H1 (cell line): ENCODE measurements around the gene TAGLN3. TPM values are rescaled to one million over a fixed set of nuclear protein-coding genes. Genes with fewer than 3 reads are reported as not detected.

Experiments used
- CTCF ChIA-PET: fragments of 300-600 bp; sonication (Branson Sonifier 250); formaldehyde crosslinking; loops from one replicate; lab custom pipeline; 2021; ENCODE audit not compliant: partially characterized antibody; lab: Charles Lee
- POLR2A ChIA-PET: fragments of 300-600 bp; sonication (Branson Sonifier 250); formaldehyde crosslinking; loops from one replicate; lab custom pipeline; 2021; ENCODE audit warnings: inconsistent platforms; ENCODE audit not compliant: partially characterized antibody; lab: Charles Lee
- DNase-seq, 2 experiments: peaks; one replicate each; pipeline versions ENCODE4 v3.0.0 to v3.0.0-alpha.2; 2010 to 2022; ENCODE audit warnings: low spot score in 2 of 2, low read depth in 1 of 2, mixed read lengths in 1 of 2
- FAIRE-seq: peaks from 2 replicates; lab custom pipeline; 2011; peaks lifted over from hg19 to GRCh38; lab: Jason Lieb, UNC
- H2AFZ ChIP-seq: 2 replicates; pipeline ENCODE4 v1.8.1; 2012; ENCODE audit warnings: low read length, inconsistent platforms
- H2AK5ac ChIP-seq: 2 replicates; pipeline ENCODE4 v1.6.1; 2013; ENCODE audit warnings: low read depth, low read length
- H2BK120ac ChIP-seq: replicated peaks from 2 replicates; pipeline ENCODE3; 2013; ENCODE audit warnings: low read depth, low read length, inconsistent platforms
- H2BK12ac ChIP-seq: 2 replicates; pipeline ENCODE4 v1.6.1; 2013; ENCODE audit warnings: low read depth, low read length
- H2BK15ac ChIP-seq: 2 replicates; pipeline ENCODE4 v1.6.1; 2013; ENCODE audit warnings: low read length
- H2BK20ac ChIP-seq: 2 replicates; pipeline ENCODE4 v1.6.1; 2013; ENCODE audit warnings: low read length
- H2BK5ac ChIP-seq: 2 replicates; pipeline ENCODE4 v1.6.1; 2013; ENCODE audit warnings: low read depth, low read length
- H3K14ac ChIP-seq: 2 replicates; pipeline ENCODE4 v1.6.1; 2013; ENCODE audit warnings: inconsistent platforms; ENCODE audit not compliant: insufficient read length
- H3K18ac ChIP-seq: 2 replicates; pipeline ENCODE4 v1.6.1; 2013; ENCODE audit warnings: low read length; ENCODE audit errors: extremely low read depth
- H3K23ac ChIP-seq: 2 replicates; pipeline ENCODE4 v1.6.1; 2013; ENCODE audit warnings: inconsistent platforms; ENCODE audit not compliant: insufficient read length
- H3K23me2 ChIP-seq: 2 replicates; pipeline ENCODE4 v1.6.1; 2013; ENCODE audit warnings: low read depth, low read length
- H3K27ac ChIP-seq: 2 replicates; pipeline ENCODE4 v1.6.1; 2011; ENCODE audit warnings: low read depth, low read length, inconsistent platforms
- H3K27me3 ChIP-seq, 4 experiments: replicated peaks in 1 of 4; 1 replicate in 1 of 4; 2 replicates in 3 of 4; pipeline versions ENCODE4 v1.6.1 to v1.8.1; 2011 to 2013; ENCODE audit warnings: low read length in 3 of 4, mild to moderate bottlenecking in 3 of 4, inconsistent platforms in 2 of 4, mixed read lengths in 2 of 4, moderate library complexity in 1 of 4; ENCODE audit not compliant: control insufficient read depth in 3 of 4, insufficient read depth in 3 of 4; ENCODE audit errors: extremely low read depth in 1 of 4
- H3K36me3 ChIP-seq, 4 experiments: 2 replicates each; pipeline versions ENCODE4 v1.6.1 to v1.8.1; 2011 to 2013; ENCODE audit warnings: mild to moderate bottlenecking in 4 of 4, low read length in 3 of 4, moderate library complexity in 2 of 4, control low read depth in 1 of 4, inconsistent platforms in 1 of 4; ENCODE audit not compliant: insufficient read depth in 4 of 4, control insufficient read depth in 2 of 4
- H3K4ac ChIP-seq: replicated peaks from 2 replicates; pipeline ENCODE3; 2013; ENCODE audit warnings: low read length, low read depth, mixed read lengths, inconsistent platforms; ENCODE audit not compliant: insufficient read length
- H3K4me1 ChIP-seq, 4 experiments: replicated peaks in 1 of 4; 1 replicate in 1 of 4; 2 replicates in 3 of 4; pipeline versions ENCODE4 v1.6.1 to v1.8.1; 2011 to 2013; ENCODE audit warnings: low read length in 3 of 4, inconsistent platforms in 2 of 4, mixed read lengths in 1 of 4; ENCODE audit not compliant: insufficient read depth in 4 of 4, control insufficient read depth in 3 of 4
- H3K4me2 ChIP-seq, 2 experiments: 2 replicates each; pipeline versions ENCODE4 v1.6.1 to v1.8.1; 2011 to 2013; ENCODE audit warnings: low read depth in 2 of 2, low read length in 2 of 2, control low read depth in 1 of 2, inconsistent platforms in 1 of 2, mild to moderate bottlenecking in 1 of 2; ENCODE audit not compliant: insufficient read depth in 1 of 2
- H3K4me3 ChIP-seq, 4 experiments: fragments of 200-600, 300-600 bp in 1 of 4; sonication (generic), shearing (Covaris generic), sonication (Bioruptor Twin) in 1 of 4; 2 replicates each; pipeline versions ENCODE4 v1.5.1 to v1.8.1; 2011 to 2016; ENCODE audit warnings: low read length in 4 of 4, low read depth in 3 of 4, control low read depth in 2 of 4, inconsistent platforms in 2 of 4, mild to moderate bottlenecking in 2 of 4, mixed read lengths in 1 of 4, moderate library complexity in 1 of 4; ENCODE audit not compliant: insufficient read depth in 2 of 4; ENCODE audit errors: extremely low read depth in 1 of 4
- H3K56ac ChIP-seq: replicated peaks from 2 replicates; pipeline ENCODE3; 2013; ENCODE audit warnings: low read depth, mild to moderate bottlenecking, mixed read lengths, low read length, inconsistent platforms; ENCODE audit not compliant: insufficient read length
- H3K79me1 ChIP-seq: 2 replicates; pipeline ENCODE4 v1.6.1; 2013; ENCODE audit warnings: low read depth, low read length, control low read depth
- H3K79me2 ChIP-seq, 2 experiments: 2 replicates each; pipeline versions ENCODE4 v1.6.1 to v1.8.1; 2012 to 2013; ENCODE audit warnings: low read length in 2 of 2, mild to moderate bottlenecking in 2 of 2, inconsistent platforms in 1 of 2; ENCODE audit not compliant: insufficient read depth in 2 of 2, control insufficient read depth in 1 of 2
- H3K9ac ChIP-seq, 4 experiments: replicated peaks in 1 of 4; 1 replicate in 1 of 4; 2 replicates in 3 of 4; pipeline versions ENCODE4 v1.6.1 to v1.8.1; 2011 to 2013; ENCODE audit warnings: low read depth in 3 of 4, low read length in 3 of 4, control low read depth in 2 of 4, mild to moderate bottlenecking in 2 of 4, moderate library complexity in 2 of 4, inconsistent platforms in 1 of 4; ENCODE audit errors: extremely low read depth in 1 of 4
- H3K9me3 ChIP-seq, 2 experiments: 2 replicates each; pipeline versions ENCODE4 v1.6.1 to v1.8.1; 2012 to 2013; ENCODE audit warnings: mild to moderate bottlenecking in 2 of 2, moderate library complexity in 2 of 2, control low read depth in 1 of 2, inconsistent platforms in 1 of 2, low read depth in 1 of 2, low read length in 1 of 2, mixed read lengths in 1 of 2; ENCODE audit not compliant: insufficient read depth in 2 of 2
- H4K20me1 ChIP-seq, 2 experiments: replicated peaks in 1 of 2; 2 replicates each; pipeline versions ENCODE3 to v1.8.1; 2011 to 2013; ENCODE audit warnings: inconsistent platforms in 2 of 2, low read length in 2 of 2, mild to moderate bottlenecking in 1 of 2; ENCODE audit not compliant: insufficient read depth in 2 of 2, control insufficient read depth in 1 of 2
- H4K5ac ChIP-seq: 2 replicates; pipeline ENCODE4 v1.6.1; 2013; ENCODE audit warnings: low read length, low read depth, mixed read lengths, inconsistent platforms; ENCODE audit not compliant: insufficient read length
- H4K8ac ChIP-seq: 2 replicates; pipeline ENCODE4 v1.8.0; 2013; ENCODE audit warnings: mild to moderate bottlenecking, moderate library complexity, low read length, inconsistent platforms; ENCODE audit not compliant: insufficient read depth; ENCODE audit errors: extremely low read depth
- H4K91ac ChIP-seq: replicated peaks from 2 replicates; pipeline ENCODE3; 2013; ENCODE audit warnings: low read length, mixed read lengths, inconsistent platforms; ENCODE audit not compliant: insufficient read length
- SIX5 ChIP-seq: IDR thresholded peaks from 2 replicates; pipeline ENCODE4 v1.6.1; 2011; ENCODE audit warnings: mild to moderate bottlenecking, low read depth, low read length
- WGBS, 2 experiments: shearing (Covaris generic) in 1 of 2; methylation state at CpG; one replicate each; pipeline versions ENCODE4 v1.1.6 to v1.1.7; 2013 to 2015; ENCODE audit warnings: low lambda C conversion rate in 2 of 2, mixed read lengths in 2 of 2, inconsistent platforms in 1 of 2, low coverage in 1 of 2, missing lambda C conversion rate in 1 of 2; ENCODE audit not compliant: insufficient replicate concordance in 2 of 2, insufficient coverage in 1 of 2, insufficient read length in 1 of 2; ENCODE audit errors: extremely low coverage in 1 of 2, missing lambda C conversion rate in 1 of 2; 5-methylcytosine and 5-hydroxymethylcytosine counted together
- polyA plus RNA-seq, 7 experiments: library from polyadenylated mRNA; depleted of rRNA in 3 of 7; stranded (reverse) in 5 of 7; unstranded in 2 of 7; fragments of >200 nt in 5 of 7; fragments of 200-250 nt in 2 of 7; gene quantifications; 1 replicate in 5 of 7; 2 replicates in 1 of 7; 4 replicates in 1 of 7; pipeline versions ENCODE4 v1.2.1 to v1.2.3, GENCODE V29; 2011 to 2013; ENCODE audit warnings: missing spikeins in 2 of 7, mixed read lengths in 2 of 7
- total RNA-seq: library from RNA; stranded (reverse); fragmentation: NEBNext Ultra II Directional; extraction: Animal tissue kit (Norgen Biotek cat#: 25700); gene quantifications from 2 replicates; pipeline ENCODE4 v1.2.1, GENCODE V29; 2021
- TF ChIP-seq, protein P1 (sequence below): IDR thresholded peaks from 2 replicates; pipeline ENCODE4 v1.6.1; 2012; ENCODE audit warnings: low read length, inconsistent platforms

TAGLN3 gene
- total and polyA plus RNA-seq, 2 of the 8 experiments (the other 6 are each of a cell fraction or from before 2014, with no cell fraction given), result 6.3 to 7.5 TPM

DNA sequence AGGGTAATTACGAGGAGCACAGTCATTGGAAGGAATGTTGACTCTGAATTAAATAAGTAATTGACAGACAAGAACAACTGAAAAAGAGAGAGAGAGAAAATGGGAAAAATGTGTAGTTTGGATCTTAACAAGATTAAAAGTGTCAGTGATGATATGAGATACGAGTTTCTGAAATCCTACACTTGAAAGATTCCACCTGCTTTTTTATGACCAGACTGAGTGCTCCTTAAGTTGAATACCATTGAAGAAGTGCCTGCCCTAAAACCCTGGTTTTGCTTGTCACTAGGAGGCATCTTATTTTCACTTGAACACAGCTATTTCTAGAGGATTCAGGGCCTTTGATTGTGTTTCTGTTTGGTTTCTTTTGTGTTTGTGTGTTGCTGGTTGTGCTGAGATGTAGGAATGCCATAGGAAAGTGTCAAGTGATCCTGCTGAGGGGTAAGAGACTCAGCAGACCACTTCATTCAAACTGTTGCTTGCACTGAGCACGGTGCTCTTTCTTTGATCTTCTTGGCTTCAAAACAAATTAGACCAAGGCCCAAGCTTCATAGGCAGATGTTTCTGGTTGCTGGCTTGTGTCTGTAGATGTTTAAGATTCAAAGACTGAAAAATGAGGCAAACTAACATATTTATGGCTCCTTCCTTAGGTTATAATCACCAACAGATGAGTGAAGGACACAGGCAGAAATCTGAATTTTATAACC, 37.1 kb upstream of the TAGLN3 start:
- Histone ChIP-seq H2AK5ac (no peak overlapping the region), H4K8ac (no peak overlapping the region), H2BK5ac (no peak overlapping the region), H2BK15ac (no peak overlapping the region; the same call in 1 of the 2 replicates), H2BK120ac (no peak overlapping the region), H3K27me3 (peaks cover 0 to 7% (median 2%) of the 10 kb centered on the region in 4 experiments; a peak in 3 of 7 replicates), H3K23ac (no peak overlapping the region), H3K4me2 (no peak overlapping the region), H3K18ac (no peak overlapping the region), H3K23me2 (no peaks in the 10 kb centered on the region; the same call in 1 of the 2 replicates), H3K27ac (no peak overlapping the region), H3K4ac (no peak overlapping the region), H3K4me3 (no peak overlapping the region), H2BK20ac (no peak overlapping the region), H3K14ac (no peak overlapping the region), H3K36me3 (no peaks in the 10 kb centered on the region), H3K79me1 (no peaks in the 10 kb centered on the region), H2AFZ (no peak overlapping the region), H4K20me1 (peaks cover 0 to 2% of the 10 kb centered on the region in 2 experiments), H4K5ac (no peak overlapping the region), H4K91ac (no peak overlapping the region), H3K79me2 (no peaks in the 10 kb centered on the region), H3K4me1 (peaks cover 0 to 11% (median 5%) of the 10 kb centered on the region in 4 experiments; a peak in 4 of 7 replicates), H3K9me3 (no peaks in the 10 kb centered on the region), H3K56ac (no peak overlapping the region), H3K9ac (no peak overlapping the region), H2BK12ac (no peak overlapping the region)
- 74% methylated on average over 3 of the region's 3 CpGs; no CpG with 5 or more reads in 1 of the 2 experiments for WGBS, 2 experiments
- ChIA-PET CTCF (interaction anchor here (0.7 to 15.1 kb wide), 11 partner anchors 15 to 290 kb away, joined by 3 to 258 read pairs (median 3); no protein-coding TSS in a partner anchor), POLR2A (no interaction called here)
- DNase-seq, result no peak
- no peak for FAIRE-seq
- TF ChIP-seq SIX5, result no peak
- TF ChIP-seq, protein P1, sequence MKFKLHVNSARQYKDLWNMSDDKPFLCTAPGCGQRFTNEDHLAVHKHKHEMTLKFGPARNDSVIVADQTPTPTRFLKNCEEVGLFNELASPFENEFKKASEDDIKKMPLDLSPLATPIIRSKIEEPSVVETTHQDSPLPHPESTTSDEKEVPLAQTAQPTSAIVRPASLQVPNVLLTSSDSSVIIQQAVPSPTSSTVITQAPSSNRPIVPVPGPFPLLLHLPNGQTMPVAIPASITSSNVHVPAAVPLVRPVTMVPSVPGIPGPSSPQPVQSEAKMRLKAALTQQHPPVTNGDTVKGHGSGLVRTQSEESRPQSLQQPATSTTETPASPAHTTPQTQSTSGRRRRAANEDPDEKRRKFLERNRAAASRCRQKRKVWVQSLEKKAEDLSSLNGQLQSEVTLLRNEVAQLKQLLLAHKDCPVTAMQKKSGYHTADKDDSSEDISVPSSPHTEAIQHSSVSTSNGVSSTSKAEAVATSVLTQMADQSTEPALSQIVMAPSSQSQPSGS, result no peak
